K562 (cell line): ENCODE measurements around the gene RXRA. TPM values are rescaled to one million over a fixed set of nuclear protein-coding genes. Genes with fewer than 3 reads are reported as not detected.
A peak's percentile ranks its signal among the peaks of the same experiment; 100 is the strongest.

Experiments used
- ATAC-seq: fragments of 200-7000 bp; cut with Tn5 transposase; 3 replicates; pipeline ENCODE4 v1.9.1; 2020; ENCODE audit warnings: moderate library complexity
- BruUV-seq: library from RNA; stranded (reverse); fragments of 400-500 nt; replicated peaks from 2 replicates; lab custom pipeline; 2021; lab: Mats Ljungman, UMichigan
- CTCF ChIA-PET: fragments of 300-600 bp; formaldehyde crosslinking; extraction: SDS; loops from one replicate; lab custom pipeline; 2021; ENCODE audit warnings: low intra/inter-chr PET ratio; lab: Yijun Ruan, JAX
- POLR2A ChIA-PET: fragments of 300-600, 350-650 bp; sonication (Branson Sonifier 250); formaldehyde crosslinking; extraction: SDS; loops from one replicate; lab custom pipeline; 2021; ENCODE audit warnings: antibody characterized with exemption, inconsistent platforms; lab: Yijun Ruan, JAX
- DNase-seq, 4 experiments: peaks; one replicate each; pipeline versions ENCODE4 v3.0.0 to v3.0.0-alpha.2; 2011 to 2018; ENCODE audit warnings: low spot score in 3 of 4, mixed read lengths in 3 of 4; ENCODE audit errors: extremely low read depth in 1 of 4
- FAIRE-seq: peaks from 2 replicates; lab custom pipeline; 2011; peaks lifted over from hg19 to GRCh38; lab: Jason Lieb, UNC
- H2AFZ ChIP-seq: 2 replicates; pipeline ENCODE4 v1.6.0; 2011; ENCODE audit warnings: low read depth, low read length, control low read depth, inconsistent platforms
- H3K27ac ChIP-seq: fragments of 200-600 bp; 3 replicates; pipeline ENCODE4 v1.8.0; 2011; ENCODE audit warnings: low read depth, mild to moderate bottlenecking, control low read depth, inconsistent platforms, low read length, moderate library complexity, mixed read lengths; ENCODE audit errors: extremely low read depth
- H3K27me3 ChIP-seq, 2 experiments: fragments of 300-600 bp in 1 of 2; 2 replicates in 1 of 2; 3 replicates in 1 of 2; pipeline versions ENCODE4 v1.6.0 to v1.8.0; 2011; ENCODE audit warnings: inconsistent platforms in 2 of 2, low read length in 2 of 2, mild to moderate bottlenecking in 1 of 2, mixed read lengths in 1 of 2, moderate library complexity in 1 of 2; ENCODE audit not compliant: control insufficient read depth in 2 of 2, insufficient read depth in 2 of 2
- H3K36me3 ChIP-seq: fragments of 300-600 bp; 3 replicates; pipeline ENCODE4 v1.8.0; 2011; ENCODE audit warnings: mild to moderate bottlenecking, low read length, inconsistent platforms; ENCODE audit not compliant: control insufficient read depth, insufficient read depth
- H3K4me1 ChIP-seq, 2 experiments: fragments of 200-600 bp in 1 of 2; replicated peaks in 1 of 2; 2 replicates in 1 of 2; 3 replicates in 1 of 2; pipeline versions ENCODE4 v1.5.1 to v1.8.0; 2011; ENCODE audit warnings: inconsistent platforms in 2 of 2, low read length in 2 of 2, mild to moderate bottlenecking in 1 of 2, mixed read lengths in 1 of 2, moderate library complexity in 1 of 2; ENCODE audit not compliant: control insufficient read depth in 2 of 2, insufficient read depth in 2 of 2
- H3K4me2 ChIP-seq: 2 replicates; pipeline ENCODE4 v1.6.1; 2011; ENCODE audit warnings: low read length, control low read depth, inconsistent platforms, mixed read lengths; ENCODE audit not compliant: insufficient read depth
- H3K4me3 ChIP-seq: fragments of 200-600 bp; sonication (generic), shearing (Covaris generic); 2 replicates; pipeline ENCODE4 v1.5.1; 2016; ENCODE audit warnings: control low read depth, inconsistent platforms
- H3K79me2 ChIP-seq: fragments of 200-600 bp; 3 replicates; pipeline ENCODE4 v1.8.0; 2011; ENCODE audit warnings: low read length, inconsistent platforms; ENCODE audit not compliant: control insufficient read depth, insufficient read depth
- H3K9ac ChIP-seq, 2 experiments: 2 replicates each; pipeline versions ENCODE4 v1.6.0 to v1.6.1; 2011; ENCODE audit warnings: low read depth in 2 of 2, low read length in 2 of 2, control low read depth in 1 of 2, inconsistent platforms in 1 of 2, mild to moderate bottlenecking in 1 of 2, mixed read lengths in 1 of 2; ENCODE audit not compliant: insufficient read depth in 1 of 2
- H3K9me1 ChIP-seq: one replicate; pipeline ENCODE4 v1.6.0; 2011; ENCODE audit warnings: inconsistent platforms, mild to moderate bottlenecking, low read length, moderate library complexity; ENCODE audit not compliant: control insufficient read depth, insufficient read depth
- H3K9me3 ChIP-seq: replicated peaks from 2 replicates; pipeline ENCODE4 v1.5.1; 2011; ENCODE audit warnings: low read depth, low read length, inconsistent platforms; ENCODE audit not compliant: control insufficient read depth, insufficient read depth
- H4K20me1 ChIP-seq: replicated peaks from 2 replicates; pipeline ENCODE4 v1.6.1; 2011; ENCODE audit warnings: low read length, inconsistent platforms, mixed read lengths; ENCODE audit not compliant: control insufficient read depth, insufficient read depth
- ARHGAP35 ChIP-seq: fragments of 450-650 bp; IDR thresholded peaks from 2 replicates; pipeline ENCODE4 v1.6.1; 2018; ENCODE audit not compliant: partially characterized antibody
- ETV6 ChIP-seq, 3 experiments: fragments of 150-350 bp in 1 of 3; sonication (generic) in 1 of 3; formaldehyde crosslinking in 1 of 3; IDR thresholded peaks; 2 replicates each; pipeline versions ENCODE4 v1.6.1 to v1.8.0; 2014 to 2022; ENCODE audit warnings: borderline replicate concordance in 2 of 3, low read depth in 2 of 3, antibody characterized with exemption in 1 of 3, low read length in 1 of 3, mild to moderate bottlenecking in 1 of 3, missing genetic modification reagents in 1 of 3
- HNRNPL ChIP-seq: fragments of 200-400 bp; formaldehyde crosslinking; IDR thresholded peaks from 2 replicates; pipeline ENCODE4 v1.6.1; 2017; ENCODE audit warnings: low read depth, mild to moderate bottlenecking, low read length
- KLF10 ChIP-seq: fragments of 250-450 bp; sonication (Bioruptor Pico); IDR thresholded peaks from 2 replicates; pipeline ENCODE4 v1.6.1; 2021; ENCODE audit warnings: matching md5 sums
- MTF1 ChIP-seq: fragments of 250-450 bp; sonication (Bioruptor Pico); IDR thresholded peaks from 2 replicates; pipeline ENCODE4 v1.9.0; 2021; ENCODE audit warnings: moderate library complexity, mild to moderate bottlenecking, inconsistent platforms, borderline replicate concordance
- TCF7 ChIP-seq: sonication (generic); IDR thresholded peaks from 2 replicates; pipeline ENCODE4 v1.6.1; 2016; ENCODE audit warnings: antibody characterized with exemption, borderline replicate concordance
- YY1 ChIP-seq, 3 experiments: IDR thresholded peaks; 2 replicates each; pipeline ENCODE4 v1.6.1; 2011; ENCODE audit warnings: low read length in 2 of 3, mild to moderate bottlenecking in 2 of 3, moderate library complexity in 2 of 3, borderline replicate concordance in 1 of 3, control low read depth in 1 of 3, low read depth in 1 of 3; ENCODE audit not compliant: insufficient read depth in 3 of 3, insufficient replicate concordance in 2 of 3, control insufficient read depth in 1 of 3, insufficient read length in 1 of 3; ENCODE audit errors: extremely low read depth in 1 of 3
- ZBTB1 ChIP-seq: sonication (generic); formaldehyde crosslinking; IDR thresholded peaks from 2 replicates; pipeline ENCODE4 v1.8.1; 2023; ENCODE audit warnings: missing genetic modification reagents, low read depth, mild to moderate bottlenecking, borderline replicate concordance
- ZNF507 ChIP-seq: conservative IDR thresholded peaks from 2 replicates; pipeline ENCODE4 v1.6.1; 2017; ENCODE audit warnings: missing genetic modification characterization, missing compliant biosample characterization
- ZNF778 ChIP-seq: fragments of 450-650 bp; formaldehyde crosslinking; IDR thresholded peaks from 2 replicates; pipeline ENCODE4 v1.4.0; 2020; ENCODE audit warnings: mild to moderate bottlenecking, moderate library complexity
- WGBS: fragments of 100-300 bp; shearing (Covaris generic); methylation state at CpG from one replicate; pipeline ENCODE4 v1.1.6; 2016; ENCODE audit warnings: low coverage, mixed read lengths; ENCODE audit not compliant: insufficient coverage; ENCODE audit errors: missing lambda C conversion rate; 5-methylcytosine and 5-hydroxymethylcytosine counted together
- in situ Hi-C: fragments of 300-500 bp; cut with MboI; formaldehyde crosslinking; loops from 4 replicates; pipeline ENCODE4 v1.15.0; 2018; ENCODE audit warnings: inconsistent platforms, mixed read lengths
- intact Hi-C: fragments of 100-400 bp; cut with micrococcal nuclease; formaldehyde crosslinking; loops from 2 replicates; pipeline ENCODE4 v1.14.2; 2022
- polyA plus RNA-seq, 8 experiments: library from polyadenylated mRNA; depleted of rRNA in 4 of 8; stranded (reverse) in 5 of 8; unstranded in 3 of 8; fragments of >200 nt; fragmentation: Nextera tagmentation in 2 of 8; fragmentation: Illumina TruSeq in 1 of 8; extraction: Ambion mirVana in 2 of 8; extraction: Trizol in 1 of 8; gene quantifications; 2 replicates each; pipeline versions ENCODE4 v1.2.1 to v1.2.3, GENCODE V29; 2011 to 2014; ENCODE audit warnings: inconsistent platforms in 1 of 8, missing spikeins in 1 of 8
- total RNA-seq, 7 experiments: library from RNA; depleted of rRNA in 6 of 7; stranded (reverse); fragments of >200 nt in 6 of 7; fragmentation: Illumina TruSeq in 2 of 7; extraction: Trizol in 2 of 7; gene quantifications; 2 replicates each; pipeline versions ENCODE4 v1.2.1 to v1.2.3, GENCODE V29; 2011 to 2021; ENCODE audit warnings: low replicate concordance in 1 of 7
- TF ChIP-seq, protein P1 (sequence below): fragments of 450-650 bp; formaldehyde crosslinking; IDR thresholded peaks from 2 replicates; pipeline ENCODE4 v1.4.0; 2020; ENCODE audit warnings: mild to moderate bottlenecking, mixed read lengths

Gene RXRA
- total and polyA plus RNA-seq, 9 of the 15 experiments (the other 6 are each of a cell fraction or from before 2014, with no cell fraction given) = 0.35 to 23.6 (median 4.6) TPM

DNA sequence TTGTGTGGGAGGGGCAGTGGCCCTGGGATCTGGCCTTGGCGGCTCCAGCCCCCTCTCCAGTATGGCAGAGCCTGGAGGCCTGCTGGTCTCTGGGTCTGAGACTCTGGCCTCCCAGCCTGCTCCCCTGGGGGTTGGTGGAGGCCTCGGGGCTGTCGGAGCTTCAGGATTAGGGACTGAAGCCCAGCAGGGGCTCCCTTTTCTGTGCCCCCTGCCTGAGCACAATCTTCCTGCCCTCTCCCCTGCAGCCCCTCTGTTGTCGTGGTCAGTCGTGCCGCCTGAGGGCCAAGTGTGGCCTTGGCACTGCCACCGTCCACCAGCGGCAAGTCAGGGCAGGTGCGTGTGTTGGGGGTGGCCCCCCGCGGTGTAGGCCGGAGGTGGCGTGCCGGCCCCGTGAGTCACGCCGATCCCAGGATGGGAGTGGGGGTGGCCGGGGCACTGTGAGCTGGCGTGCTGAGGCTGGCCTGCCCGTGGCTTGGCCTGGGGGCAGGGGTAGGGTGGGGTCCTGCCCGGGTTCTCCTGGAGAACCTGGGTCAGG lies 53.6 kb downstream of the RXRA start:
- intact Hi-C loops (no loop called here), in situ Hi-C loops (no loop called here)
- Histone ChIP-seq H3K9me1 (no peaks in the 10 kb centered on the region), H3K4me1 (peaks cover 0 to 89% of the 10 kb centered on the region in 2 experiments; a peak in 2 of 5 replicates), H4K20me1 (peaks cover 93% of the 10 kb centered on the region), H3K4me3 (no peak overlapping the region), H3K4me2 (no peak overlapping the region), H3K9me3 (no peaks in the 10 kb centered on the region), H3K36me3 (no peaks in the 10 kb centered on the region), H3K9ac (no peak overlapping the region), H3K27me3 (no peaks in the 10 kb centered on the region), H2AFZ (no peak overlapping the region), H3K27ac (no peak overlapping the region), H3K79me2 (peaks cover 5% of the 10 kb centered on the region; the same call in 1 of the 3 replicates)
- DNase-seq (no peak), ATAC-seq (no peak), FAIRE-seq (no peak)
- no peak for TF ChIP-seq KLF10 (CRISPR knock-in tag)
- TF ChIP-seq HNRNPL = 0 out of 2 replicates have a peak, but pooled peaks have one; percentile 23
- ChIA-PET CTCF (no interaction called here), POLR2A (interaction anchor here (0.5 to 0.7 kb wide), 2 partner anchors 205 to 209 kb away, joined by 3 read pairs; no protein-coding TSS in a partner anchor)
- WGBS = 44% methylated on average over 10 of the region's 21 CpGs
- no TSS peak for BruUV-seq

DNA sequence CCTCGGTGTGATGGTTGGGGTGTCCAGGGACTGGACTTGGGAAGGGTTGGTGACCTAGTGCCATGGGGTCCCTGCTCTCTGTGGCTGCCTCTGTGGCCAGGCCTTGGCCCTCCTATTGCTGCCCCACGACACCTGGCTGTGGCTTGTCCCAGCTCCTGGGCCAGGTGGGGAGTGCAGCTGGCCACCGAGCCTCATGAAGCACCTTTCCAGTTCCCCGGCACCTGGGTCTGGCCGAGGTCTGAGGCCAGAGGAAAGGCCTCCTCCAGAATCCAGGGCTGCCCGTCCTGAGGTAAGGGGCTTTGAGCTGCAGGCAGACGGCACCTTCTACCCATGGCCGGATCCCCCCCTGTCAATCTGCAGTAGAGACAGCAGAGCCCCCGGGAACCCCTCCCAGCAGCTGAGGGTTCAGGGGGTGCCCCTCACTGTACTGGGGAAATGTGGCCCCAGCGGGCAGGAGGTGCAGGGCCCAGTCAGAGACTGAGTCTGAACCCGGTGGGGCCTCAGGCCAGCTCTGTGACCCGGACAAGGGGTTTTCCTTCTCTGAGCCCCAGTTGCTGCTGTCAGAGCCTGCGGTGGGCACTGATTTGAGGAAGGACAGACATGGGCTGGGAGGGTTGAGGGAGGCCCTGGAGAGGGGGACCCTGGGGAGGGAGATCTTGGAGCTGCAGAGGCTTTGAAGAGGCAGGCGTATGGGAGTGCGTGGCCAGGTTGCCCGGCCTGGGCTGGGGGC lies 54.5 kb downstream of the RXRA start:
- BruUV-seq = no TSS peak
- peaks cover 94% of the 10 kb centered on the region for H4K20me1 ChIP-seq
- ChIA-PET POLR2A (interaction anchor here (0.5 kb wide), 1 partner anchor 210 kb away, joined by 3 read pairs; no protein-coding TSS in a partner anchor), CTCF (no interaction called here)
- WGBS = 56% methylated on average over 15 of the region's 16 CpGs
- no peak overlapping the region for H3K9ac ChIP-seq
- no peak for FAIRE-seq
- no peak overlapping the region for H3K4me3 ChIP-seq
- no peak overlapping the region for H3K27ac ChIP-seq
- no peak overlapping the region for H3K4me2 ChIP-seq
- H3K27me3 ChIP-seq = no peaks in the 10 kb centered on the region
- ATAC-seq = no peak
- no peak overlapping the region for H2AFZ ChIP-seq
- no peaks in the 10 kb centered on the region for H3K9me1 ChIP-seq
- no peak for DNase-seq
- in situ Hi-C loops (no loop called here), intact Hi-C loops (no loop called here)
- no peaks in the 10 kb centered on the region; the same call in 2 of the 3 replicates for H3K79me2 ChIP-seq
- peaks cover 0 to 89% of the 10 kb centered on the region in 2 experiments; a peak in 2 of 5 replicates for H3K4me1 ChIP-seq
- H3K9me3 ChIP-seq = no peaks in the 10 kb centered on the region
- H3K36me3 ChIP-seq = no peaks in the 10 kb centered on the region
- TF ChIP-seq ARHGAP35 (no peak), ZBTB1 (CRISPR knock-in tag) (no peak), ZNF778 (CRISPR knock-in tag) (no peak), TCF7 (no peak), YY1 (IDR thresholded peaks at IDR 0.05; ENCODE audit: borderline replicate concordance in 1 of 3, control insufficient read depth in 1 of 3, extremely low read depth in 1 of 3, insufficient read depth in 3 of 3, insufficient read length in 1 of 3, insufficient replicate concordance in 2 of 3, low read depth in 1 of 3, low read length in 2 of 3) (no peak), ETV6 (IDR thresholded peaks at IDR 0.05; ENCODE audit: borderline replicate concordance in 1 of 2, low read depth in 2 of 2, low read length in 1 of 2) (no peak), ETV6 (CRISPR knock-in tag; IDR thresholded peaks at IDR 0.05; ENCODE audit: borderline replicate concordance) (no peak), ZNF507 (tag) (no peak), MTF1 (no peak)
- TF ChIP-seq, protein P1, sequence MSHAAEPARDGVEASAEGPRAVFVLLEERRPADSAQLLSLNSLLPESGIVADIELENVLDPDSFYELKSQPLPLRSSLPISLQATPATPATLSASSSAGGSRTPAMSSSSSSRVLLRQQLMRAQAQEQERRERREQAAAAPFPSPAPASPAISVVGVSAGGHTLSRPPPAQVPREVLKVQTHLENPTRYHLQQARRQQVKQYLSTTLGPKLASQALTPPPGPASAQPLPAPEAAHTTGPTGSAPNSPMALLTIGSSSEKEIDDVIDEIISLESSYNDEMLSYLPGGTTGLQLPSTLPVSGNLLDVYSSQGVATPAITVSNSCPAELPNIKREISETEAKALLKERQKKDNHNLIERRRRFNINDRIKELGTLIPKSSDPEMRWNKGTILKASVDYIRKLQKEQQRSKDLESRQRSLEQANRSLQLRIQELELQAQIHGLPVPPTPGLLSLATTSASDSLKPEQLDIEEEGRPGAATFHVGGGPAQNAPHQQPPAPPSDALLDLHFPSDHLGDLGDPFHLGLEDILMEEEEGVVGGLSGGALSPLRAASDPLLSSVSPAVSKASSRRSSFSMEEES = no peak
